Peyer's patch (tissue), 4 donors: Measurements from ENCODE around the gene SBF1.

Source experiments
- CTCF ChIP-seq, 6 experiments: fragments of 450-650 bp in 4 of 6; fragments of 200-600 bp in 2 of 6; sonication (generic) in 1 of 6; IDR thresholded peaks; one replicate each; pipeline ENCODE4 v1.5.1; 2017 to 2019; ENCODE audit warnings: antibody characterized with exemption in 6 of 6, mild to moderate bottlenecking in 3 of 6, moderate library complexity in 1 of 6
- POLR2A ChIP-seq, 2 donors: fragments of 450-650 bp; IDR thresholded peaks; one replicate each; pipeline ENCODE4 v1.5.1; 2017; ENCODE audit warnings: antibody characterized with exemption in 2 of 2, mild to moderate bottlenecking in 2 of 2, moderate library complexity in 2 of 2

GRCh38 chr22:50507991-50508884 is 33.4 kb upstream of the SBF1 start, which contains the start of gene NCAPH2:
- TF ChIP-seq CTCF (IDR thresholded peaks at IDR 0.05) (peak in 2 of 6 experiments; percentile 14 to 23), POLR2A (IDR thresholded peaks at IDR 0.05) (peak; percentile 62 to 78)
